Heart left ventricle (tissue), 13 donors: ENCODE results near the gene ATXN7L3.

Experiments used
- CTCF ChIP-seq, 12 donors: fragments of 200-600 bp; sonication (generic) in 4 of 12; IDR thresholded peaks; one replicate each; pipeline versions ENCODE4 v1.5.0 to v1.8.0; 2018 to 2022; ENCODE audit warnings: antibody characterized with exemption in 12 of 12, mild to moderate bottlenecking in 5 of 12
- POLR2A ChIP-seq, 2 donors: fragments of 450-650 bp; IDR thresholded peaks; one replicate each; pipeline ENCODE4 v1.6.1; 2017; ENCODE audit warnings: antibody characterized with exemption in 2 of 2, mild to moderate bottlenecking in 2 of 2, moderate library complexity in 2 of 2
- donor health status: ischemic (EF 13 %, LVEDD 7.1; RV severe dilation, severe dysfunction).
- donor health status: DM: no; HTN: yes; CAD: no.
- donor health status: DM: no; HTN: no; CAD: no.
- donor health status: ischemic (EF 25% LVEDD 6.9; RV normal size, moderate dysfunction).
- donor health status: ischemic (EF 25% LVEDD 5.7; RV mildly dilated, moderate dysfunction).
- donor health status: ischemic (EF 35%, LVEDD 5.7; RV mildly dilated, moderate dysfunction).
- donor health status: nonischemic (EF 11% LVEDD 7.7; RV severe dilation, severe dysfunction).
- donor health status: DM: yes; HTN: yes; CAD: no.
- donor health status: PGD.
- donor health status: ischemic (EF 29% LVEDD 5.4; RV normal size, mild dysfunction).
- donor health status: nonischemic (EF 23%, LVEDD 6.1; RV moderate dilation, normal function).

GRCh38 chr17:44191369-44191768, 8.3 kb downstream of the ATXN7L3 start:
- no peak for TF ChIP-seq POLR2A (IDR thresholded peaks at IDR 0.05)
- TF ChIP-seq CTCF (IDR thresholded peaks at IDR 0.05) = no peak
